ENCODE measurements around the gene RCAN2.

DNA sequence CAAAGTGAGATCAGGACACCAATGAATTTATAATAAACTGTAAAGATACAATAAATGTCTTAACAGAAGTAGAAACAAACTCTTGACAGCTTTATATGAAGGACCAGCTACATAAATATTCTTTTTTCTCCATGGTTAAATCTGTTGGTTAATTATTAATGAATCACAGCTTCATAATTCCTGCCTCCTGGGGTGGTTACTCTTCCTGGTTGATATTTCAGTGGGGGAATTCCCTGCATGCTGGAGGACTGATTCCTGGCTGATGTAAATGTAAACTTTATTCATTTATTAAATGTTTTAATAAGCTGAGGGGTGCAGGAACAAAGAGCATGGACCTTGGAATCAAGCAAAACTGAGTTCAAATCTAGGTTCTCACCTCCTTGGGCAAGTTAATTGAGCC, 16.2 kb upstream of the RCAN2 start:
- TF ChIP-seq, protein P1, sequence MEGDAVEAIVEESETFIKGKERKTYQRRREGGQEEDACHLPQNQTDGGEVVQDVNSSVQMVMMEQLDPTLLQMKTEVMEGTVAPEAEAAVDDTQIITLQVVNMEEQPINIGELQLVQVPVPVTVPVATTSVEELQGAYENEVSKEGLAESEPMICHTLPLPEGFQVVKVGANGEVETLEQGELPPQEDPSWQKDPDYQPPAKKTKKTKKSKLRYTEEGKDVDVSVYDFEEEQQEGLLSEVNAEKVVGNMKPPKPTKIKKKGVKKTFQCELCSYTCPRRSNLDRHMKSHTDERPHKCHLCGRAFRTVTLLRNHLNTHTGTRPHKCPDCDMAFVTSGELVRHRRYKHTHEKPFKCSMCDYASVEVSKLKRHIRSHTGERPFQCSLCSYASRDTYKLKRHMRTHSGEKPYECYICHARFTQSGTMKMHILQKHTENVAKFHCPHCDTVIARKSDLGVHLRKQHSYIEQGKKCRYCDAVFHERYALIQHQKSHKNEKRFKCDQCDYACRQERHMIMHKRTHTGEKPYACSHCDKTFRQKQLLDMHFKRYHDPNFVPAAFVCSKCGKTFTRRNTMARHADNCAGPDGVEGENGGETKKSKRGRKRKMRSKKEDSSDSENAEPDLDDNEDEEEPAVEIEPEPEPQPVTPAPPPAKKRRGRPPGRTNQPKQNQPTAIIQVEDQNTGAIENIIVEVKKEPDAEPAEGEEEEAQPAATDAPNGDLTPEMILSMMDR (conservative IDR thresholded peaks at IDR 0.05; ENCODE audit: low read length), result no peak
- TF ChIP-seq EZH2phosphoT487 (IDR thresholded peaks at IDR 0.05; ENCODE audit: borderline replicate concordance, low read depth, low read length), result no peak

Data from OCI-LY7 (cell line).